WTC11 (cell line): Measurements from ENCODE around the gene CTIF. TPM values are rescaled to one million over a fixed set of nuclear protein-coding genes. Genes with fewer than 3 reads are reported as not detected.

Experiments
- ATAC-seq: fragments of 200-7000 bp; cut with Tn5 transposase; 2 replicates; pipeline ENCODE4 v1.10.0; 2021; ENCODE audit warnings: mild to moderate bottlenecking, moderate library complexity
- CTCF ChIA-PET: fragments of 300-600 bp; sonication (Branson Sonifier 250); formaldehyde crosslinking; loops from one replicate; lab custom pipeline; 2021; ENCODE audit warnings: antibody characterized with exemption; lab: Charles Lee
- POLR2A ChIA-PET: fragments of 350-600 bp; sonication (Branson Sonifier 250); formaldehyde crosslinking; loops from one replicate; lab custom pipeline; 2021; ENCODE audit warnings: antibody characterized with exemption; lab: Charles Lee
- DNase-seq: peaks from one replicate; pipeline ENCODE4 v3.0.0; 2021; ENCODE audit warnings: low spot score
- H3K27ac Mint-ChIP-seq: 2 replicates; pipeline ENCODE4 v1.8.0; 2021; ENCODE audit warnings: mixed read lengths
- H3K27me3 Mint-ChIP-seq: 2 replicates; pipeline ENCODE4 v1.8.0; 2021; ENCODE audit warnings: low read depth, mild to moderate bottlenecking, moderate library complexity, mixed read lengths
- H3K36me3 Mint-ChIP-seq: 2 replicates; pipeline ENCODE4 v1.8.0; 2021; ENCODE audit warnings: mixed read lengths
- H3K4me1 Mint-ChIP-seq: 2 replicates; pipeline ENCODE4 v1.8.0; 2022; ENCODE audit warnings: mixed read lengths
- H3K4me3 Mint-ChIP-seq: 2 replicates; pipeline ENCODE4 v1.8.0; 2021; ENCODE audit warnings: mild to moderate bottlenecking, moderate library complexity, mixed read lengths
- H3K9me3 Mint-ChIP-seq: 2 replicates; pipeline ENCODE4 v1.8.0; 2021; ENCODE audit warnings: mixed read lengths
- FOXP1 ChIP-seq: sonication (generic); formaldehyde crosslinking; IDR thresholded peaks from 2 replicates; pipeline ENCODE4 v1.8.0; 2022; ENCODE audit warnings: missing genetic modification reagents, mild to moderate bottlenecking, moderate library complexity, borderline replicate concordance
- PRRX2 ChIP-seq: fragments of 250-450 bp; sonication (Bioruptor Pico); IDR thresholded peaks from 2 replicates; pipeline ENCODE4 v1.8.0; 2021; ENCODE audit warnings: mild to moderate bottlenecking
- TEAD1 ChIP-seq: sonication (generic); formaldehyde crosslinking; IDR thresholded peaks from 2 replicates; pipeline ENCODE4 v1.8.0; 2022; ENCODE audit warnings: mild to moderate bottlenecking, missing genetic modification reagents
- ZNF263 ChIP-seq: sonication (generic); formaldehyde crosslinking; IDR thresholded peaks from 2 replicates; pipeline ENCODE4 v1.8.1; 2022; ENCODE audit warnings: low read depth, mild to moderate bottlenecking, moderate library complexity, missing genetic modification reagents
- total RNA-seq: library from RNA; stranded (reverse); gene quantifications from 3 replicates; pipeline ENCODE4 v1.2.3, GENCODE V29; 2021
- TF ChIP-seq, protein P1 (sequence below): fragments of 250-450 bp; sonication (Bioruptor Pico); IDR thresholded peaks from 2 replicates; pipeline ENCODE4 v1.9.0; 2021; ENCODE audit warnings: mild to moderate bottlenecking
- TF ChIP-seq, protein P2 (sequence below): sonication (generic); formaldehyde crosslinking; IDR thresholded peaks from 2 replicates; pipeline ENCODE4 v1.8.1; 2023; ENCODE audit warnings: mild to moderate bottlenecking, missing genetic modification reagents
- TF ChIP-seq, protein P3 (sequence below): sonication (generic); formaldehyde crosslinking; IDR thresholded peaks from 2 replicates; pipeline ENCODE4 v1.8.0; 2023; ENCODE audit warnings: mild to moderate bottlenecking, missing genetic modification reagents
- TF ChIP-seq, protein P4 (sequence below): sonication (generic); formaldehyde crosslinking; IDR thresholded peaks from 2 replicates; pipeline ENCODE4 v1.8.1; 2023; ENCODE audit warnings: mild to moderate bottlenecking, missing genetic modification reagents, moderate library complexity
- TF ChIP-seq, protein P5 (sequence below): fragments of 250-450 bp; sonication (Bioruptor Pico); IDR thresholded peaks from 2 replicates; pipeline ENCODE4 v1.8.0; 2021; ENCODE audit warnings: mild to moderate bottlenecking

The CTIF gene
- total RNA-seq, 1 experiment from 2014 or later: 28.5 TPM

DNA sequence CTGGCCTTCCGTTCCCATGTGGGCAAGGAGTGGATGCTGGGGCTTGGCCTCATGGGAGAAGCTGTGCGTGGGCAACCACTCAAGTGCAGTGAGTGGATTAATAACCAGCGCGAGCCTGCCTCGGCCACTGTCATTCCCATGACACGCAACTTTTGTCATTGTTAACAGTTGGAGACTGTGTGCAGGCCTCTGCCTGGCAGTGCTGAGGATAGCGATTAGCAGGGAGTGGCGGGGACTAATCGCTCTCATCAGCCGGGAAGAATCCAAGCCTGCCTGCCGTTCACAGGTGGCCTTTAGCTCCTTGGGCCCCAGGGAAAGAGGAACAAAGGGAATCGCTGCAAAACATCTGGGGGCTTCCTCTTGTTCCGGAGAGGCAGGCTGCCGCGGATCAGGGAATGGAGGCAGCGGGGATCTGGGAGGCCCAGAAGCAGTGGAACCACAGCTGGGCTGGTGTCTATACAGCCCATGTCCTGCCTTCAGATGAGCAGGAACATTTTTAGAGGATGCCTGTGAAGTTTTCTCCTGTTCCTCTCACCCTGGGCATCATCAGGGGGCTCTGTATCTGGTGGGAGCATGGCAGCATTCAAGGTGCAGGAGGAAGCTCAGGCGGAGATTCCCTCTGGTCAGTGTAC, 53.8 kb downstream of the CTIF start (continued):
- TF ChIP-seq, protein P1, sequence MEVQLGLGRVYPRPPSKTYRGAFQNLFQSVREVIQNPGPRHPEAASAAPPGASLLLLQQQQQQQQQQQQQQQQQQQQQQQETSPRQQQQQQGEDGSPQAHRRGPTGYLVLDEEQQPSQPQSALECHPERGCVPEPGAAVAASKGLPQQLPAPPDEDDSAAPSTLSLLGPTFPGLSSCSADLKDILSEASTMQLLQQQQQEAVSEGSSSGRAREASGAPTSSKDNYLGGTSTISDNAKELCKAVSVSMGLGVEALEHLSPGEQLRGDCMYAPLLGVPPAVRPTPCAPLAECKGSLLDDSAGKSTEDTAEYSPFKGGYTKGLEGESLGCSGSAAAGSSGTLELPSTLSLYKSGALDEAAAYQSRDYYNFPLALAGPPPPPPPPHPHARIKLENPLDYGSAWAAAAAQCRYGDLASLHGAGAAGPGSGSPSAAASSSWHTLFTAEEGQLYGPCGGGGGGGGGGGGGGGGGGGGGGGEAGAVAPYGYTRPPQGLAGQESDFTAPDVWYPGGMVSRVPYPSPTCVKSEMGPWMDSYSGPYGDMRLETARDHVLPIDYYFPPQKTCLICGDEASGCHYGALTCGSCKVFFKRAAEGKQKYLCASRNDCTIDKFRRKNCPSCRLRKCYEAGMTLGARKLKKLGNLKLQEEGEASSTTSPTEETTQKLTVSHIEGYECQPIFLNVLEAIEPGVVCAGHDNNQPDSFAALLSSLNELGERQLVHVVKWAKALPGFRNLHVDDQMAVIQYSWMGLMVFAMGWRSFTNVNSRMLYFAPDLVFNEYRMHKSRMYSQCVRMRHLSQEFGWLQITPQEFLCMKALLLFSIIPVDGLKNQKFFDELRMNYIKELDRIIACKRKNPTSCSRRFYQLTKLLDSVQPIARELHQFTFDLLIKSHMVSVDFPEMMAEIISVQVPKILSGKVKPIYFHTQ (CRISPR knock-in tag): no peak
- TF ChIP-seq TEAD1 (CRISPR knock-in tag): no peak
- TF ChIP-seq, protein P2, sequence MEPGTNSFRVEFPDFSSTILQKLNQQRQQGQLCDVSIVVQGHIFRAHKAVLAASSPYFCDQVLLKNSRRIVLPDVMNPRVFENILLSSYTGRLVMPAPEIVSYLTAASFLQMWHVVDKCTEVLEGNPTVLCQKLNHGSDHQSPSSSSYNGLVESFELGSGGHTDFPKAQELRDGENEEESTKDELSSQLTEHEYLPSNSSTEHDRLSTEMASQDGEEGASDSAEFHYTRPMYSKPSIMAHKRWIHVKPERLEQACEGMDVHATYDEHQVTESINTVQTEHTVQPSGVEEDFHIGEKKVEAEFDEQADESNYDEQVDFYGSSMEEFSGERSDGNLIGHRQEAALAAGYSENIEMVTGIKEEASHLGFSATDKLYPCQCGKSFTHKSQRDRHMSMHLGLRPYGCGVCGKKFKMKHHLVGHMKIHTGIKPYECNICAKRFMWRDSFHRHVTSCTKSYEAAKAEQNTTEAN (CRISPR knock-in tag): no peak

DNA sequence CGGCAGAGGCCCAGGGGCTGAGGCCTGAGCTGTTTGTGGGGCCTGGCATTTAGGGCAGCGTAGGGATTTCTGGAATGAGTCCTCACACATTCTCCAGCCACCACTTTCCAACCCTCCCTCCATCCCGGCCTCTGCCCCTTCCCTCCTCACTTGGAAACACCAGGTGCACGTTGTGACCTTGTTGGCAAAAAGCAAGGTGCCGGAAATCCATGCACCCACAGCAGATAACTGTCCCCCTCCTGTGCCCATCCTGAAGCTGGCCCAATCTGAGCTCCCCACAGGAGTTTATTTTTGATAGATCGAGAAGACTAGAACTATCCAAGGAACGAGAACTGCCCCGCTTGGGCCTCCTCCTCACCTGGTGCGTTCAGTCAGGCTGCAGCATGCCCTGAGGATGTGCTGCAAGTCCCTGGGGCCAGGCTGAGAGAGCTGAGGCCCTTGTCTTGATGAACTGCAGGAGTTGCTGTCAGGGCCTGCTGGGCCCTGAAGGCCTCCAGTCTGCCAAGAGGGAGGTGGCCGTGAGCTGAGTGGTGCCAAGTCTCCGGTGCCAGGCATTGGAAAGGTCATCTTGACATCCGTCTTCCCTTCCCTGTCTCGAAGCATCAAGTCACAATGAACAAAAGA, 55.8 kb downstream of the CTIF start:
- POLR2A ChIA-PET: interaction anchor here (0.6 kb wide), 1 partner anchor 66 kb away, joined by 3 read pairs; no protein-coding TSS in a partner anchor
- no peak for TF ChIP-seq ZNF263 (CRISPR knock-in tag)
- TF ChIP-seq, protein P3, sequence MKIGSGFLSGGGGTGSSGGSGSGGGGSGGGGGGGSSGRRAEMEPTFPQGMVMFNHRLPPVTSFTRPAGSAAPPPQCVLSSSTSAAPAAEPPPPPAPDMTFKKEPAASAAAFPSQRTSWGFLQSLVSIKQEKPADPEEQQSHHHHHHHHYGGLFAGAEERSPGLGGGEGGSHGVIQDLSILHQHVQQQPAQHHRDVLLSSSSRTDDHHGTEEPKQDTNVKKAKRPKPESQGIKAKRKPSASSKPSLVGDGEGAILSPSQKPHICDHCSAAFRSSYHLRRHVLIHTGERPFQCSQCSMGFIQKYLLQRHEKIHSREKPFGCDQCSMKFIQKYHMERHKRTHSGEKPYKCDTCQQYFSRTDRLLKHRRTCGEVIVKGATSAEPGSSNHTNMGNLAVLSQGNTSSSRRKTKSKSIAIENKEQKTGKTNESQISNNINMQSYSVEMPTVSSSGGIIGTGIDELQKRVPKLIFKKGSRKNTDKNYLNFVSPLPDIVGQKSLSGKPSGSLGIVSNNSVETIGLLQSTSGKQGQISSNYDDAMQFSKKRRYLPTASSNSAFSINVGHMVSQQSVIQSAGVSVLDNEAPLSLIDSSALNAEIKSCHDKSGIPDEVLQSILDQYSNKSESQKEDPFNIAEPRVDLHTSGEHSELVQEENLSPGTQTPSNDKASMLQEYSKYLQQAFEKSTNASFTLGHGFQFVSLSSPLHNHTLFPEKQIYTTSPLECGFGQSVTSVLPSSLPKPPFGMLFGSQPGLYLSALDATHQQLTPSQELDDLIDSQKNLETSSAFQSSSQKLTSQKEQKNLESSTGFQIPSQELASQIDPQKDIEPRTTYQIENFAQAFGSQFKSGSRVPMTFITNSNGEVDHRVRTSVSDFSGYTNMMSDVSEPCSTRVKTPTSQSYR (CRISPR knock-in tag): no peak
- no peak for DNase-seq
- Mint-ChIP-seq H3K4me3 (no peak overlapping the region), H3K27me3 (no peaks in the 10 kb centered on the region), H3K27ac (no peak overlapping the region), H3K9me3 (no peaks in the 10 kb centered on the region), H3K4me1 (0 out of 2 replicates have a peak, but pooled peaks cover 4% of the 10 kb centered on the region), H3K36me3 (no peaks in the 10 kb centered on the region)
- CTCF ChIA-PET: no interaction called here
- ATAC-seq: no peak

DNA sequence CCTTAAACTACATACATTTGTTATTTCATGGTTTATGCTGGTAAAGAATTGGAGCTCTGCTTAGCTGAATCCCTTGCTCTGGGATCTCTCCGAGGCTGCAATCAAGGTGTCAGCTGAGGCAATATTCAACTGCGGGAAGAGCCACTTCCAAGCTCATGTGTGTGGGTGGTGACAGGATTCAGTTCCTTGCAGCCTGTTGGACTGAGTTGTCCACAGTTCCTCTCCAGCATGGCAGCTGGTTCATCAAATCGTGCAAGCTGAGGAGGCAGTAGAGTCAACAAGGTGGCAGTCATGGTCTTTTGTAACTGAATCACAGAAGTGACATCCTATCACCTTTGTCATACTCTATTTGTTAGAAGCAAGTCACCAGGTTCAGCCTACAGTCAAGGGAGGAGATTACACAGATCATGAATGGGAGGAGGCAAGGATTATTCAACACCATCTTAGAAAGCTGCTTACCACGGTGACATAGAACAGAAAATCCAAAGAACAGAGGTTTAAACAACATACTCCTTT, 56.9 kb downstream of the CTIF start:
- Mint-ChIP-seq H3K27ac (no peak overlapping the region), H3K36me3 (no peaks in the 10 kb centered on the region), H3K4me1 (peaks cover 12% of the 10 kb centered on the region), H3K27me3 (no peaks in the 10 kb centered on the region), H3K4me3 (no peak overlapping the region)
- CTCF ChIA-PET: interaction anchor here (0.7 to 1.3 kb wide), 3 partner anchors 10 to 1932 kb away, joined by 3 to 4 read pairs (median 3); no protein-coding TSS in a partner anchor
- TF ChIP-seq, protein P4, sequence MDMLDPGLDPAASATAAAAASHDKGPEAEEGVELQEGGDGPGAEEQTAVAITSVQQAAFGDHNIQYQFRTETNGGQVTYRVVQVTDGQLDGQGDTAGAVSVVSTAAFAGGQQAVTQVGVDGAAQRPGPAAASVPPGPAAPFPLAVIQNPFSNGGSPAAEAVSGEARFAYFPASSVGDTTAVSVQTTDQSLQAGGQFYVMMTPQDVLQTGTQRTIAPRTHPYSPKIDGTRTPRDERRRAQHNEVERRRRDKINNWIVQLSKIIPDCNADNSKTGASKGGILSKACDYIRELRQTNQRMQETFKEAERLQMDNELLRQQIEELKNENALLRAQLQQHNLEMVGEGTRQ (CRISPR knock-in tag): no peak
- TF ChIP-seq, protein P5, sequence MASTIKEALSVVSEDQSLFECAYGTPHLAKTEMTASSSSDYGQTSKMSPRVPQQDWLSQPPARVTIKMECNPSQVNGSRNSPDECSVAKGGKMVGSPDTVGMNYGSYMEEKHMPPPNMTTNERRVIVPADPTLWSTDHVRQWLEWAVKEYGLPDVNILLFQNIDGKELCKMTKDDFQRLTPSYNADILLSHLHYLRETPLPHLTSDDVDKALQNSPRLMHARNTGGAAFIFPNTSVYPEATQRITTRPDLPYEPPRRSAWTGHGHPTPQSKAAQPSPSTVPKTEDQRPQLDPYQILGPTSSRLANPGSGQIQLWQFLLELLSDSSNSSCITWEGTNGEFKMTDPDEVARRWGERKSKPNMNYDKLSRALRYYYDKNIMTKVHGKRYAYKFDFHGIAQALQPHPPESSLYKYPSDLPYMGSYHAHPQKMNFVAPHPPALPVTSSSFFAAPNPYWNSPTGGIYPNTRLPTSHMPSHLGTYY (CRISPR knock-in tag): no peak
- TF ChIP-seq FOXP1 (CRISPR knock-in tag): no peak
- TF ChIP-seq PRRX2 (CRISPR knock-in tag): no peak
- TF ChIP-seq, all 79 proteins: peak for 0
- no peak for ATAC-seq
- POLR2A ChIA-PET: interaction anchor here (0.6 to 1.0 kb wide), 2 partner anchors 9 to 867 kb away, joined by 3 read pairs; no protein-coding TSS in a partner anchor
- no peaks in the 10 kb centered on the region for H3K9me3 Mint-ChIP-seq
- no peak for DNase-seq
